HG02678 (cell line): ENCODE measurements around the gene ADPRHL1.
"Not testable (repeated sequence)": the region's sequence is repeated elsewhere in the genome, so short reads cannot be mapped to it uniquely, and the experiment has no call there.

ENCODE experiments used
- ATAC-seq: cut with Tn5 transposase; IDR thresholded peaks from one replicate; pipeline ENCODE4 v1.9.1; 2021; ENCODE audit warnings: mild to moderate bottlenecking, moderate library complexity; ENCODE audit not compliant: unreplicated experiment

Gene ADPRHL1

GRCh38 chr13:113403255-113404104 lies 49.8 kb downstream of the ADPRHL1 start:
- no peak for ATAC-seq

GRCh38 chr13:113402471-113403254 lies 50.6 kb downstream of the ADPRHL1 start:
- ATAC-seq = no peak

GRCh38 chr13:113401452-113402415 lies 51.6 kb downstream of the ADPRHL1 start:
- no peak for ATAC-seq

GRCh38 chr13:113400621-113401451 lies 52.5 kb downstream of the ADPRHL1 start:
- ATAC-seq = no peak

- no peak for ATAC-seq
Measured at GRCh38 chr13:113399755-113400149, 53.5 kb downstream of the ADPRHL1 start.

GRCh38 chr13:113398963-113399754 lies 54.1 kb downstream of the ADPRHL1 start:
- ATAC-seq = no peak

- ATAC-seq = no peak
Measured at GRCh38 chr13:113397608-113398425, 55.5 kb downstream of the ADPRHL1 start.

GRCh38 chr13:113394339-113394640 lies 59.0 kb downstream of the ADPRHL1 start:
- ATAC-seq = peak; percentile 5

- peak; percentile 98 for ATAC-seq
Measured at GRCh38 chr13:113393563-113394338, 59.5 kb downstream of the ADPRHL1 start.

- ATAC-seq = no peak
Measured at GRCh38 chr13:113393226-113393562, 60.1 kb downstream of the ADPRHL1 start.

- ATAC-seq = no peak
Measured at GRCh38 chr13:113390874-113391497, 62.3 kb downstream of the ADPRHL1 start.

GRCh38 chr13:113389586-113389985 lies 63.7 kb downstream of the ADPRHL1 start:
- not testable (repeated sequence) for ATAC-seq

- no peak for ATAC-seq
Measured at GRCh38 chr13:113387396-113387795, 65.9 kb downstream of the ADPRHL1 start.

GRCh38 chr13:113383089-113383488 lies 70.2 kb downstream of the ADPRHL1 start:
- ATAC-seq = no peak

GRCh38 chr13:113382542-113382941 lies 70.7 kb downstream of the ADPRHL1 start:
- not testable (repeated sequence) for ATAC-seq

GRCh38 chr13:113378825-113379224 lies 74.5 kb downstream of the ADPRHL1 start:
- ATAC-seq = no peak

- ATAC-seq = no peak
Measured at GRCh38 chr13:113374511-113375175, 78.6 kb downstream of the ADPRHL1 start.
